GM13977 (cell line): ENCODE results near the gene FCMR.

ENCODE experiments used
- DNase-seq: peaks from one replicate; pipeline ENCODE4 v3.0.0; 2012; ENCODE audit warnings: low spot score
- CTCF ChIP-seq: IDR thresholded peaks from 2 replicates; pipeline ENCODE4 v1.5.1; 2012; ENCODE audit warnings: mild to moderate bottlenecking, control low read depth; ENCODE audit not compliant: insufficient read depth; ENCODE audit errors: extremely low read depth, missing control alignments
- in situ Hi-C: fragments of 300-500 bp; cut with MboI; formaldehyde crosslinking; loops from one replicate; pipeline ENCODE4 v1.12.0; 2022; ENCODE audit warnings: low sequenced_read_pairs, low pct_unique_long_range_greater_than_20kb, mixed read lengths, inconsistent platforms; ENCODE audit not compliant: unreplicated experiment

The FCMR gene

DNA sequence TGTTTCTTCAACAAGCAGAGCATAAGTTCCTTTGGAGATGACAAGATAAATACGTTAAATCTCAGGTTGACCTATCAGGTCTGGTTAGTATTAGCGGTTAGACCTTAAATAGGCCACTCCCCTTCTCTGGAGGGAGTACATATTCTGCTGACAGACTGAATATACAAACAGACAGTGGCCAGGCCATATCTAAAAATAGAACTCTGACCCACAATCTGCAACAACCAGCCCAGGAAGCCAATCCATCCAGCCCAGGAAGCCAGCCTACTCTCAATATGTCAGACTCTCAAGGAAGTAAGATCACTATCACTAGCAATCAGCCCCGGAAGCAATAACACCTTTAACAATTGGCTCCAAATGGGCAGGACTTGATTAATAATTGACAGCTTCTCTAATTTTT lies 49.6 kb downstream of the FCMR start:
- DNase-seq = no peak
- no peak for TF ChIP-seq CTCF
- in situ Hi-C loops = no loop called here

- DNase-seq = no peak
- in situ Hi-C loops = no loop called here
- no peak for TF ChIP-seq CTCF
These were observed 53.5 kb downstream of the FCMR start for GRCh38 chr1:206868264-206868663.

- TF ChIP-seq CTCF = no peak
- DNase-seq = no peak
- in situ Hi-C loops = no loop called here
These were observed 54.0 kb downstream of the FCMR start for GRCh38 chr1:206867716-206868115.

- TF ChIP-seq CTCF = no peak
- no peak for DNase-seq
- in situ Hi-C loops = no loop called here
These were observed 54.5 kb downstream of the FCMR start for GRCh38 chr1:206867239-206867638.

GRCh38 chr1:206866062-206866461 lies 55.7 kb downstream of the FCMR start:
- no peak for TF ChIP-seq CTCF
- in situ Hi-C loops = no loop called here
- no peak for DNase-seq

DNA sequence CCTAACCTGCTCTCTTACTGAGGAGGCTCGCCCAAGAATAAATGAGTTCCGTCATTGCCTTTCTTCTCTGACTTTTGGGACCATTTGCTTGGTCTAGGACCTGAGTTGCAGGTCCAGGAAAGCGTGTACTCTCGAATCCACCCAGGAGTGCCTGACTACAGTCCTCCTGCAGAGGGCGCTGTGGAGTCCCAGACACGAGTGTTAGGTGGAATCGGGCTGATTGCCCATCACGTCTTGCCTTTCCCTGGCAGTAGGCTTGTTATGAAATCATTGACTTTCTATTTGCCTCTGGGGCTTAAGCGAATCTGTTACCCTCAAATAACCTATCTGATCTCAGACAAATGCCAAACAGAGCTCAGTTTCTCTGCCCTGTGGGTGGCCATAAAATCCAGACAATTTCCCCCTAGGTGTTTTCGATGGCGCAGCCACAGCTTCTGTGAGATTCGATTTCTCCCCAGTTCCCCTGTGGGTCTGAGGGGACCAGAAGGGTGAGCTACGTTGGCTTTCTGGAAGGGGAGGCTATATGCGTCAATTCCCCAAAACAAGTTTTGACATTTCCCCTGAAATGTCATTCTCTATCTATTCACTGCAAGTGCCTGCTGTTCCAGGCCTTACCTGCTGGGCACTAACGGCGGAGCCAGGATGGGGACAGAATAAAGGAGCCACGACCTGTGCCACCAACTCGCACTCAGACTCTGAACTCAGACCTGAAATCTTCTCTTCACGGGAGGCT lies 56.6 kb downstream of the FCMR start, which contains the start of gene IL20:
IL20 (plus strand) TSS at position 685 of the 733 bp plus-strand sequence. CDS start 230 bp downstream, outside the sequence.
- in situ Hi-C loops = no loop called here
- DNase-seq = peak; percentile 52
- TF ChIP-seq CTCF = peak; percentile 86
